BLaER1 treated with 17β-estradiol and CSF1 and Interleukin-3, amounts not matched to agents 10 nM and 100 nM (cell line): Measurements from ENCODE around the gene ZNF518B.
A peak's percentile ranks its signal among the peaks of the same experiment; 100 is the strongest.

Experiments used
- H3K27ac ChIP-seq, 11 experiments: shearing (Covaris generic); formaldehyde crosslinking; 2 replicates each; pipeline ENCODE4 v1.8.1; 2022
- H3K27me3 ChIP-seq, 11 experiments: shearing (Covaris generic); formaldehyde crosslinking; 2 replicates each; pipeline ENCODE4 v1.8.1; 2022
- H3K36me3 ChIP-seq, 11 experiments: shearing (Covaris generic); formaldehyde crosslinking; 2 replicates each; pipeline ENCODE4 v1.8.1; 2022
- H3K4me1 ChIP-seq, 10 experiments: shearing (Covaris generic); formaldehyde crosslinking; 2 replicates each; pipeline ENCODE4 v1.8.1; 2022
- H3K4me2 ChIP-seq, 11 experiments: shearing (Covaris generic); formaldehyde crosslinking; 2 replicates each; pipeline ENCODE4 v1.8.1; 2022
- H3K4me3 ChIP-seq, 10 experiments: shearing (Covaris generic); formaldehyde crosslinking; 2 replicates each; pipeline ENCODE4 v1.8.1; 2022
- H3K9ac ChIP-seq, 11 experiments: shearing (Covaris generic); formaldehyde crosslinking; 2 replicates each; pipeline ENCODE4 v1.8.1; 2022
- H3K9me3 ChIP-seq, 11 experiments: shearing (Covaris generic); formaldehyde crosslinking; replicated peaks in 1 of 11; 2 replicates each; pipeline ENCODE4 v1.8.1; 2022
- H4K20me1 ChIP-seq, 11 experiments: shearing (Covaris generic); formaldehyde crosslinking; 2 replicates each; pipeline ENCODE4 v1.8.1; 2022
- Cebpa-rat ChIP-seq, 11 experiments: shearing (Covaris generic); IDR thresholded peaks; 2 replicates each; pipeline ENCODE4 v1.8.1; 2022

ZNF518B gene

DNA sequence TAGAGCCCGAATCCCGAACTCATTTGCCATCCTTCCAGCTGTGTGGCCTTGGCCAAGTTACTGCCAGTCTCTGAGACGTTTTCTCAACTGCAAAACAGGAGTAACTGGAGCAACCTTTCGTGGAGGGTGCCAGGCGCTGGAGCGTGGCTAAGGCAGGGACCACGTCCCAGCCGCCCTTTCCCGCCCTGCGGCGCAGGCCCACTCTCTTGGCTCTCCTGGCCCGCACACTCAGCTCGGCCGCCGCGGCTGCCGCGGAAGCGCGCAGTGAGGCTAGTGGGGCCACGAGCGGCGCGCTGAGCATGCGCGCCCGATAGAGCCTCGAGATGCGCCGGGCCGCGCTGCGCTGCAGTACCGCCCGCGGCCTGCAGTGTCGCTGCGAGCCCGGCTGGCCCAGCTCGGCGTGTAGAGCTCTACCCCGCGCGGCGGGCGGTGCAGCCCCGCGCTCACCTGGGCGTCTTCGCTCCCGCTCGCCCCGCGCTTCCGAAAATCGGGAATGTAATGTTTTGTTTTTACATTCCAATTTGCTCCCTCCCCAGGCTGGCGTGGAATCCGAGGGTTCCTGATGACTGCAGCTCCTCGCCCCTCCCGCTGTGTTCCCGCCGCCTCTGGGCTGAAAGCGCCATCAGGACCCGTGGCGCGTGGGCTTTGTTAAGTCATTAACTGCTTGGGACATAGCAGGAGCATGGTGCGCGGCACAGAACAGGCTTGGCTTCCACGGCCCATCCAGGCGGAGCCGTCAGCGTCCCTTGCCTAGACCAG is 4.0 kb upstream of the ZNF518B start:
- no peak overlapping the region for H3K4me2 ChIP-seq
- no peak overlapping the region for H3K4me3 ChIP-seq
- no peak overlapping the region for H3K9ac ChIP-seq
- H3K9me3 ChIP-seq: peaks cover 32 to 48% (median 41%) of the 10 kb centered on the region in 11 experiments
- no peaks in the 10 kb centered on the region for H3K36me3 ChIP-seq
- H4K20me1 ChIP-seq: no peaks in the 10 kb centered on the region
- TF ChIP-seq Cebpa-rat (IDR thresholded peaks at IDR 0.05): no peak
- H3K27me3 ChIP-seq: peaks cover 15 to 23% (median 19%) of the 10 kb centered on the region in 11 experiments
- H3K4me1 ChIP-seq: peaks cover 0 to 17% (median 3%) of the 10 kb centered on the region in 10 experiments; a peak in 6 of 20 replicates
- no peak overlapping the region for H3K27ac ChIP-seq

DNA sequence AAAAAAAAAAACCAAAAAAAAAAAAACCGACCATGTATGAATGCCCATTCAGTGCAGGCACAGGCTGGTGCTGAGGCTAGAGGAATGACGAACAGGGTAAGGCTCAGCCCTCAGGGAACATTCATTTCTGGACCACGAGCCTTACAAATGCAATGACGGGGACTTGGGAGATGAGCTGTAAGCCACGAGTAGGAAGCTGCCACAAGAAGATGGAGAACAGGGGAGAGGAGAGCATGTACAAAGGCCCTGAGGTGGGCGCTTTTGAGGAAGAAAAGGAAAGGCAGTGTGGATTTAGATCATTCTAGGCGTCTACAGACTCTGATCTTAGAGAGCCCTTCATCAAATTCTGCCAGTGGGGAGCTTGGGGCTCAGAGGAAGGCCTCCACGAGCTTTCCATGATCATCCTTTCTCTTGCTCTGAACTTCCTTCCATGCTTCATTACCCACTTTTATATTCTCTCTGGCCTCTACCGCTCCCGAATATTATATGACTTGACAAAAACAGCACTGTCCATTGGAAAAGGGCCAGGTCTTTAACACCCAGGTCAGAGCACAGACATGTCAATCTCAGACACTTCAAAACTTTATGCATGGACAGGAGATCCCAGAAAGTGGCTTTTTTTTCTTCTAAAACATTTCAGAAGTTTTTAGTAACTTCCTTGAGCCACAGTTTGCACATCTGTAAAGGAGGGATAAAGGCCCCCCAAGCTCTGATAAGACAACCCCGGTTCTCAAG is 3.3 kb upstream of the ZNF518B start:
- Histone ChIP-seq H3K4me3 (no peak overlapping the region), H3K27me3 (peaks cover 15 to 25% (median 21%) of the 10 kb centered on the region in 11 experiments), H3K4me1 (peaks cover under 1 to 18% (median 10%) of the 10 kb centered on the region in 10 experiments; a peak in 16 of 20 replicates), H4K20me1 (no peaks in the 10 kb centered on the region), H3K9me3 (peaks cover 34 to 54% (median 45%) of the 10 kb centered on the region in 11 experiments), H3K4me2 (no peak overlapping the region), H3K9ac (no peak overlapping the region), H3K36me3 (no peaks in the 10 kb centered on the region), H3K27ac (no peak overlapping the region)
- no peak for TF ChIP-seq Cebpa-rat (IDR thresholded peaks at IDR 0.05)

DNA sequence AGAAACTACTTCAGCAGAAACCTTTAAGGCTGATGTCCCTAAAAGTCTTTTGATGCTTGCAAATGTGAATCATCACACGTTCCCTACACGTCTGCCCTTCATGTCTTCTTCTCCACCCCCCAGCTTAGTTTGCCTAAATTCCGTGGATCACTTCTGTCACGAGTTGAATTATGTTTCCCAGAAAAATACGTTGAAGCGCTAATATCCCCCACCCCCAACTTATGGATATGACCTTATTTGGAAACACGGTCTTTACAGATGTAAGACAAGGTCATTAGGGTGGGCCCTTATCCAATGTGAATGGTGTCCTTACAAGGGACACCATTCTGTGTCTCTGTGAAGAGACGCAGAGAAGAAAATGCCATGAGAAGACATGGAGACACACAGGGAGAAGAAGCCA is 2.1 kb upstream of the ZNF518B start:
- H3K9me3 ChIP-seq: peaks cover 34 to 54% (median 45%) of the 10 kb centered on the region in 11 experiments
- no peak overlapping the region for H3K9ac ChIP-seq
- H3K4me2 ChIP-seq: peak overlapping the region in 2 of 11 experiments; percentile 80; a peak in 1 of 22 replicates
- no peak overlapping the region for H3K27ac ChIP-seq
- H3K27me3 ChIP-seq: peaks cover 15 to 25% (median 21%) of the 10 kb centered on the region in 11 experiments
- no peak for TF ChIP-seq Cebpa-rat (IDR thresholded peaks at IDR 0.05)
- peaks cover 12 to 29% (median 21%) of the 10 kb centered on the region in 10 experiments for H3K4me1 ChIP-seq
- no peaks in the 10 kb centered on the region; a peak in 1 of 22 replicates for H4K20me1 ChIP-seq
- H3K4me3 ChIP-seq: no peak overlapping the region
- peaks cover 0 to 2% (median 1%) of the 10 kb centered on the region in 11 experiments; a peak in 12 of 22 replicates for H3K36me3 ChIP-seq

DNA sequence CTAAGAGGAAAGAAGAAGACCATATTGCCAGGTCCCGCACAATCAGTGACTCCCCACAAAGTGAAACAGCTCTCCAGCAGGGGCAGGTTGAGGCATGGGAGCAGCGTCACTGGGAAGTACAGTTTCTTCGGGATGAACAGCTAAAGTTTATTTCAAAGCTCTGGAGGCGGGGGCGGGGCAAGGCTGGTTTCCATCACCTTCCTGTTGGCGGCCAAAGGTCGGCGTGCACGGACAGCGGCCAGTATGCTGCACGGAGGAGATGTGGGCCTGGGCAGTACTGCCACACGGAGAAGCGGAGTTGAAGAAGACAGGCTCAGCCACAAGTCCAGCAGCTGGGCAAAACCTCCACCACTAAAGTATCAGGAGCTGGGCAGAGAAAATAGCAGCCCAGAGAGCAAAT is 951 bp upstream of the ZNF518B start:
- peak overlapping the region in 6 of 11 experiments; percentile 61 to 81 (median 75); a peak in 6 of 22 replicates for H3K4me2 ChIP-seq
- H3K9ac ChIP-seq: no peak overlapping the region
- H3K27me3 ChIP-seq: peaks cover 15 to 25% (median 21%) of the 10 kb centered on the region in 11 experiments
- H3K4me1 ChIP-seq: peaks cover 17 to 35% (median 27%) of the 10 kb centered on the region in 10 experiments
- H3K36me3 ChIP-seq: peaks cover 8 to 14% (median 12%) of the 10 kb centered on the region in 11 experiments; a peak in 18 of 22 replicates
- H3K4me3 ChIP-seq: 0 out of 20 replicates have a peak overlapping the region, but pooled peaks of 1 of the 10 experiments have one; percentile 71
- H3K9me3 ChIP-seq: peaks cover 34 to 54% (median 45%) of the 10 kb centered on the region in 11 experiments
- no peaks in the 10 kb centered on the region; a peak in 1 of 22 replicates for H4K20me1 ChIP-seq
- no peak overlapping the region for H3K27ac ChIP-seq
- no peak for TF ChIP-seq Cebpa-rat (IDR thresholded peaks at IDR 0.05)

DNA sequence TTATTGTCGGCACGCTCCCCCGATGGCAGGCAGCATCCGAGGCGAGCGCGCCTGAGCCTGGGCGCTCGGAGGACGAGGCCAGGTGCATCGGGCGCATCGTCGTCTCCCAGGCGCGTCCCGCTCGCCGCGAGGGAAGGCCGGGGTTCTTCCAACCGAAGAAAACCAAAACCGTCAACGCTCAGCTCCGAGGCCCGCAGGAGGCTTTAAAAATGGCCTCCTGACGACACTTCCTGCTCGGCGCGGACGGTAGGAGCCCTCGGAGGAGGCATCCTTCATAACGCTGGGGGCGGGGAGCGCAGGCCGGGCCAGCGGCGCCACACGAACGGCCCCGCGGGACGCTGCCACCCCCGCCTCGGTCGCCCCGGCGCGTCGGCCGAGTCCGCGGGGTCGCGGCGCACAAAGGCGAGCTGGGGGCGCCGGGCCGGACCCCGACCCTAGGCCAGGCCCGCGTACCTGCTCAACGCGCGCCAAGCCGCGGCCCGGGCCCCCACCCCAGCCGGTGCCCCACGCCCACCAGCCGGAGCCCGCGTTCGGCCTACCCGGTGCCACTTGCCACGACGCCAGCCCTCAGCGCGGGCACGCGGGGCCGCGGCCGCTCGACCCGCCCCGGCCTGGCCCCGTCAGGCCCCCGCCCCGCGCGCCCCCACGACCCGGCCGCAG is 501 bp downstream of the ZNF518B start:
- no peaks in the 10 kb centered on the region; a peak in 1 of 22 replicates for H4K20me1 ChIP-seq
- H3K27me3 ChIP-seq: peaks cover 15 to 25% (median 21%) of the 10 kb centered on the region in 11 experiments
- no peak for TF ChIP-seq Cebpa-rat (IDR thresholded peaks at IDR 0.05)

DNA sequence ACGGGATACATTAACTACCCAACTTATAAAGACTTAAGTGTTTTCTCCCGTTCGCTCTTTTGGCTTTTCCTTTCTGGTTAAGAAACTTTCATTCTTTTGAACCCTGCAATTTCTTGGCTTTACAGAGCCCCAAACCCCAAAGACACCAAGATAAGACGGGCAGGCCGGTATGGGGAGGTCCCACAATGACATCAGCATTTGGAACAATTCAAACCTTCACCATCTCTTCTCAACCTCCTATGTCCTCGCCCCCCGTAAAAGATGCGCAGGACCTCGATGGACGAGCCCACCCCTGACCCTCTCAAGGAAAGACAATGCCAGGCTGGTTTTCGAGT is 999 bp downstream of the ZNF518B start:
- peak overlapping the region; percentile 76 to 90 (median 86) for H3K27ac ChIP-seq
- peaks cover 29 to 52% (median 42%) of the 10 kb centered on the region in 11 experiments for H3K9me3 ChIP-seq
- H3K4me1 ChIP-seq: peaks cover 17 to 35% (median 27%) of the 10 kb centered on the region in 10 experiments
- H3K9ac ChIP-seq: peak overlapping the region; percentile 76 to 89 (median 85)
- peaks cover 23 to 33% (median 30%) of the 10 kb centered on the region in 11 experiments; a peak in 20 of 22 replicates for H3K36me3 ChIP-seq
- H3K4me2 ChIP-seq: peak overlapping the region; percentile 52 to 81 (median 72)
- peak overlapping the region; percentile 58 to 77 (median 67) for H3K4me3 ChIP-seq
- no peak for TF ChIP-seq Cebpa-rat (IDR thresholded peaks at IDR 0.05)
- H3K27me3 ChIP-seq: peaks cover 15 to 25% (median 21%) of the 10 kb centered on the region in 11 experiments
- H4K20me1 ChIP-seq: no peaks in the 10 kb centered on the region; a peak in 2 of 22 replicates

More for the DNA sequence above, 501 bp downstream of the ZNF518B start:
- peaks cover 34 to 55% (median 47%) of the 10 kb centered on the region in 11 experiments for H3K9me3 ChIP-seq
- H3K36me3 ChIP-seq: peaks cover 23 to 28% (median 27%) of the 10 kb centered on the region in 11 experiments; a peak in 20 of 22 replicates
- peak overlapping the region; percentile 58 to 77 (median 67) for H3K4me3 ChIP-seq
- H3K4me2 ChIP-seq: peak overlapping the region; percentile 52 to 81 (median 72)
- peak overlapping the region; percentile 76 to 89 (median 85) for H3K9ac ChIP-seq
- peaks cover 17 to 35% (median 27%) of the 10 kb centered on the region in 10 experiments for H3K4me1 ChIP-seq
- H3K27ac ChIP-seq: peak overlapping the region; percentile 76 to 90 (median 86)

DNA sequence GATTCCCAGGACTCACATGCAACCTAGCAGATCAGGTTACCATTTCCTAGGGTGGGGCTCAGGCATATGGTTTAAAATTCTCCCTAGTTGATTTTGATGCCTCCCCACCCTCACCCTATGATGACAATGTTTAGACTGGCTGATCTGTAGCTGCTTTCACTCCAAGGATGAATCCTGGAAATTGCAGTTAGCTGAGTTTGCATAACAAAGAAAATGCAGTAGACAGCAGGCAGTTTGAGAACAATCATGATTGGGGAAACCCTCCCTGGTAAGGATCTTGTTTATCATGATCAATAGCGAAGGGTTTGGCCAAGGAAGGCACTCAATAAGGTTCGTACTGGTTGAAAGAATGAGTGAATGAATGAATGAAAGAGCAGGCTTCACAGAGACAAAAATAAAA is 2.1 kb downstream of the ZNF518B start:
- peak overlapping the region in 4 of 11 experiments; percentile 34 to 57 (median 36); a peak in 6 of 22 replicates for H3K9ac ChIP-seq
- H3K36me3 ChIP-seq: peaks cover 31 to 44% (median 41%) of the 10 kb centered on the region in 11 experiments
- peak overlapping the region; percentile 41 to 80 (median 68) for H3K4me2 ChIP-seq
- peaks cover 20 to 47% (median 35%) of the 10 kb centered on the region in 11 experiments for H3K9me3 ChIP-seq
- H3K27ac ChIP-seq: peak overlapping the region in 7 of 11 experiments; percentile 23 to 72 (median 60); a peak in 13 of 22 replicates
- TF ChIP-seq Cebpa-rat (IDR thresholded peaks at IDR 0.05): no peak; a peak in 1 of 22 replicates
- H4K20me1 ChIP-seq: no peaks in the 10 kb centered on the region; a peak in 3 of 22 replicates
- H3K27me3 ChIP-seq: peaks cover 15 to 25% (median 21%) of the 10 kb centered on the region in 11 experiments
- peaks cover 17 to 35% (median 27%) of the 10 kb centered on the region in 10 experiments for H3K4me1 ChIP-seq
- no peak overlapping the region; a peak in 2 of 20 replicates for H3K4me3 ChIP-seq

DNA sequence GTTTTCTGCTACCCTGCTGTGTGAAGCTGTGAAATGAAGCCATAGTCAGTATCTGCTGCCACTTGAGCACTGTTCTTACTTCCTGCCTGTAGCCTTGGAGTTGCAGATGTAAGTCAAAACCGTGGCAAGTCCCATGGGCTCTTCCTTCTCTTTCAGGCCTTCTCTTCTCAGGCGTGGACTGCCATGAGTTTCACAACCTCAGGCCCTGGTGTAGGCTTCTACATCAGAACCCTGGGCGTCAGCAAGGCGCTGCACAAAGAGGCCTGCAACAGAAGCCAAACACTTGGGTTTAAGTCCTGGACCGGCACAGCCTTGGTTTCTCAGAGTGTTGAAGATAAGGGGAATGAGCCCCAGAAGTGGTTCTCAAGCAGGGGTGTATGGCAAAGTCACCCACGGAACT is 2.5 kb downstream of the ZNF518B start:
- Histone ChIP-seq H3K4me3 (no peak overlapping the region; a peak in 1 of 20 replicates), H3K4me1 (peaks cover 17 to 35% (median 27%) of the 10 kb centered on the region in 10 experiments), H3K9me3 (peaks cover 20 to 48% (median 37%) of the 10 kb centered on the region in 11 experiments), H3K27ac (peak overlapping the region in 7 of 11 experiments; percentile 32 to 72 (median 60); a peak in 13 of 22 replicates), H4K20me1 (no peaks in the 10 kb centered on the region; a peak in 3 of 22 replicates), H3K9ac (peak overlapping the region in 4 of 11 experiments; percentile 34 to 57 (median 36); a peak in 6 of 22 replicates), H3K4me2 (peak overlapping the region; percentile 41 to 80 (median 68)), H3K36me3 (peaks cover 33 to 48% (median 45%) of the 10 kb centered on the region in 11 experiments), H3K27me3 (peaks cover 15 to 25% (median 21%) of the 10 kb centered on the region in 11 experiments)
- TF ChIP-seq Cebpa-rat (IDR thresholded peaks at IDR 0.05): peak in 5 of 11 experiments; percentile 15 to 86 (median 67); a peak in 9 of 22 replicates
